IMR-90 (cell line): ENCODE data around the gene CUX1. TPM values are rescaled to one million over a fixed set of nuclear protein-coding genes. Genes with fewer than 3 reads are reported as not detected.

ENCODE experiments used
- ATAC-seq: fragments of 200-7000 bp; cut with Tn5 transposase; 2 replicates; pipeline ENCODE4 v1.9.1; 2020; ENCODE audit warnings: low read depth, mild to moderate bottlenecking, moderate library complexity
- BruUV-seq: library from RNA; stranded (reverse); fragments of 400-500 nt; replicated peaks from 2 replicates; lab custom pipeline; 2021; lab: Mats Ljungman, UMichigan
- CTCF ChIA-PET: fragments of 300-600 bp; formaldehyde crosslinking; extraction: SDS; loops from one replicate; lab custom pipeline; 2021; ENCODE audit warnings: antibody characterized with exemption; lab: Yijun Ruan, JAX
- POLR2A ChIA-PET: fragments of 300-600 bp; sonication (Branson Sonifier 250); formaldehyde crosslinking; loops from one replicate; lab custom pipeline; 2022; ENCODE audit warnings: antibody characterized with exemption; ENCODE audit not compliant: unreplicated experiment; lab: Charles Lee
- DNase-seq: peaks from one replicate; pipeline ENCODE4 v3.0.0; 2013
- H2AFZ ChIP-seq: replicated peaks from 2 replicates; pipeline ENCODE3; 2013; ENCODE audit warnings: low read length, mild to moderate bottlenecking; ENCODE audit not compliant: poor library complexity
- H2AK5ac ChIP-seq: 2 replicates; pipeline ENCODE4 v1.6.1; 2013; ENCODE audit warnings: low read depth, low read length, inconsistent platforms
- H2AK9ac ChIP-seq: replicated peaks from 2 replicates; pipeline ENCODE3; 2013; ENCODE audit warnings: mild to moderate bottlenecking, low read depth, low read length, moderate library complexity; ENCODE audit not compliant: poor library complexity
- H2BK120ac ChIP-seq: 2 replicates; pipeline ENCODE4 v1.6.1; 2013; ENCODE audit warnings: low read depth, low read length, inconsistent platforms
- H2BK15ac ChIP-seq: 3 replicates; pipeline ENCODE4 v1.6.1; 2013; ENCODE audit warnings: low read depth, low read length, inconsistent platforms
- H2BK20ac ChIP-seq: 2 replicates; pipeline ENCODE4 v1.6.1; 2013; ENCODE audit warnings: low read depth, mild to moderate bottlenecking, inconsistent platforms, low read length, moderate library complexity
- H2BK5ac ChIP-seq: 2 replicates; pipeline ENCODE4 v1.6.1; 2013; ENCODE audit warnings: mild to moderate bottlenecking, low read depth, low read length, inconsistent platforms; ENCODE audit not compliant: poor library complexity, severe bottlenecking
- H3K14ac ChIP-seq: replicated peaks from 2 replicates; pipeline ENCODE4 v1.6.1; 2013; ENCODE audit warnings: low read depth, low read length, inconsistent platforms
- H3K18ac ChIP-seq: 2 replicates; pipeline ENCODE4 v1.6.1; 2013; ENCODE audit warnings: low read depth, low read length, control low read depth
- H3K23ac ChIP-seq: 2 replicates; pipeline ENCODE4 v1.6.1; 2013; ENCODE audit warnings: low read depth, low read length, inconsistent platforms
- H3K27ac ChIP-seq: 2 replicates; pipeline ENCODE4 v1.5.1; 2013; ENCODE audit warnings: mild to moderate bottlenecking, control low read depth, low read length; ENCODE audit not compliant: insufficient read depth
- H3K27me3 ChIP-seq: 2 replicates; pipeline ENCODE4 v1.6.1; 2013; ENCODE audit warnings: low read length; ENCODE audit not compliant: control insufficient read depth, insufficient read depth
- H3K36me3 ChIP-seq: 2 replicates; pipeline ENCODE4 v1.6.1; 2013; ENCODE audit warnings: low read length, mixed read lengths; ENCODE audit not compliant: control insufficient read depth, insufficient read depth
- H3K4ac ChIP-seq: 2 replicates; pipeline ENCODE4 v1.6.1; 2013; ENCODE audit warnings: low read depth, low read length, inconsistent platforms
- H3K4me1 ChIP-seq: 2 replicates; pipeline ENCODE4 v1.6.1; 2013; ENCODE audit warnings: low read length, mixed read lengths; ENCODE audit not compliant: control insufficient read depth, insufficient read depth
- H3K4me2 ChIP-seq: 2 replicates; pipeline ENCODE4 v1.6.1; 2013; ENCODE audit warnings: low read depth, mild to moderate bottlenecking, control low read depth, low read length, moderate library complexity
- H3K4me3 ChIP-seq: 2 replicates; pipeline ENCODE4 v1.5.1; 2013; ENCODE audit warnings: low read depth, mild to moderate bottlenecking, control low read depth, low read length, moderate library complexity; ENCODE audit not compliant: insufficient read depth
- H3K56ac ChIP-seq: 2 replicates; pipeline ENCODE4 v1.6.1; 2013; ENCODE audit warnings: low read length, inconsistent platforms; ENCODE audit not compliant: insufficient read depth; ENCODE audit errors: extremely low read depth
- H3K79me1 ChIP-seq, 2 experiments: 2 replicates each; pipeline ENCODE4 v1.6.1; 2013; ENCODE audit warnings: low read length in 2 of 2, inconsistent platforms in 1 of 2, low read depth in 1 of 2
- H3K9ac ChIP-seq: 2 replicates; pipeline ENCODE4 v1.6.1; 2013; ENCODE audit warnings: low read depth, low read length, control low read depth
- H3K9me1 ChIP-seq: 2 replicates; pipeline ENCODE4 v1.6.1; 2013; ENCODE audit warnings: low read length, inconsistent platforms; ENCODE audit not compliant: insufficient read depth
- H3K9me3 ChIP-seq: 2 replicates; pipeline ENCODE4 v1.6.1; 2013; ENCODE audit warnings: low read length; ENCODE audit not compliant: control insufficient read depth, insufficient read depth
- H4K20me1 ChIP-seq: 2 replicates; pipeline ENCODE4 v1.6.1; 2013; ENCODE audit warnings: low read length, inconsistent platforms; ENCODE audit not compliant: insufficient read depth
- H4K5ac ChIP-seq: 2 replicates; pipeline ENCODE4 v1.6.1; 2013; ENCODE audit warnings: mild to moderate bottlenecking, low read depth, low read length, control low read depth
- H4K8ac ChIP-seq, 2 experiments: 2 replicates each; pipeline ENCODE4 v1.6.1; 2013; ENCODE audit warnings: low read depth in 2 of 2, low read length in 2 of 2, control low read depth in 1 of 2, inconsistent platforms in 1 of 2
- H4K91ac ChIP-seq: 2 replicates; pipeline ENCODE4 v1.6.1; 2013; ENCODE audit warnings: low read depth, low read length, inconsistent platforms; ENCODE audit not compliant: insufficient read depth
- BHLHE40 ChIP-seq: fragments of 150-350 bp; IDR thresholded peaks from 2 replicates; pipeline ENCODE4 v1.6.1; 2016; ENCODE audit warnings: mild to moderate bottlenecking, low read depth, low read length
- CEBPB ChIP-seq: IDR thresholded peaks from 2 replicates; pipeline ENCODE4 v1.6.1; 2012; ENCODE audit warnings: low read depth, low read length, improper control_type of control experiment
- CHD1 ChIP-seq: IDR thresholded peaks from 2 replicates; pipeline ENCODE4 v1.6.1; 2012; ENCODE audit warnings: low read depth, low read length, improper control_type of control experiment
- FOS ChIP-seq: fragments of 150-350 bp; IDR thresholded peaks from 2 replicates; pipeline ENCODE4 v1.6.1; 2016; ENCODE audit warnings: low read depth, low read length
- MAFK ChIP-seq: IDR thresholded peaks from 2 replicates; pipeline ENCODE4 v1.6.1; 2012; ENCODE audit warnings: low read depth, low read length, improper control_type of control experiment
- MAZ ChIP-seq: IDR thresholded peaks from 2 replicates; pipeline ENCODE4 v1.6.1; 2012; ENCODE audit warnings: low read depth, mild to moderate bottlenecking, low read length, improper control_type of control experiment, moderate library complexity, borderline replicate concordance
- MXI1 ChIP-seq: IDR thresholded peaks from 2 replicates; pipeline ENCODE4 v1.6.1; 2012; ENCODE audit warnings: low read depth, mild to moderate bottlenecking, low read length, moderate library complexity, borderline replicate concordance
- NFE2L2 ChIP-seq: fragments of 150-350 bp; IDR thresholded peaks from 2 replicates; pipeline ENCODE4 v1.6.1; 2016; ENCODE audit warnings: low read depth, mild to moderate bottlenecking, low read length
- POLR2A ChIP-seq: IDR thresholded peaks from 2 replicates; pipeline ENCODE4 v1.6.1; 2012; ENCODE audit warnings: mild to moderate bottlenecking, low read depth, low read length
- RAD21 ChIP-seq: IDR thresholded peaks from 2 replicates; pipeline ENCODE4 v1.6.1; 2012; ENCODE audit warnings: low read length, improper control_type of control experiment
- RCOR1 ChIP-seq: IDR thresholded peaks from 2 replicates; pipeline ENCODE4 v1.6.1; 2012; ENCODE audit warnings: mild to moderate bottlenecking, low read length, improper control_type of control experiment; ENCODE audit not compliant: insufficient replicate concordance
- RFX5 ChIP-seq: IDR thresholded peaks from 2 replicates; pipeline ENCODE4 v1.8.0; 2012; ENCODE audit warnings: low read depth, mild to moderate bottlenecking, low read length, moderate library complexity
- SMC3 ChIP-seq: fragments of 150-350 bp; IDR thresholded peaks from 2 replicates; pipeline ENCODE4 v1.6.1; 2016; ENCODE audit warnings: low read depth, mild to moderate bottlenecking, antibody characterized with exemption, low read length, moderate library complexity
- USF2 ChIP-seq: fragments of 150-350 bp; IDR thresholded peaks from 2 replicates; pipeline ENCODE4 v1.6.1; 2017; ENCODE audit warnings: mild to moderate bottlenecking, antibody characterized with exemption, low read length, low read depth
- WGBS, 2 experiments: methylation state at CpG; one replicate each; pipeline versions ENCODE4 v1.1.5 to v1.1.7; 2013; ENCODE audit warnings: missing lambda C conversion rate in 2 of 2; ENCODE audit not compliant: insufficient read length in 1 of 2; ENCODE audit errors: extremely low coverage in 2 of 2; 5-methylcytosine and 5-hydroxymethylcytosine counted together
- dilution Hi-C: fragments of 300-500 bp; cut with HindIII; formaldehyde crosslinking; loops from one replicate; pipeline ENCODE4 v1.14.3; 2018; ENCODE audit warnings: low sequenced_read_pairs; ENCODE audit not compliant: unreplicated experiment
- in situ Hi-C: fragments of 300-500 bp; cut with MboI; formaldehyde crosslinking; loops from 3 replicates; pipeline ENCODE4 v1.14.3; 2019; ENCODE audit warnings: low sequenced_read_pairs, inconsistent platforms, mixed read lengths
- intact Hi-C: fragments of 100-400 bp; cut with micrococcal nuclease; formaldehyde crosslinking; loops from 2 replicates; pipeline ENCODE4 v1.10.0; 2022
- polyA plus RNA-seq, 3 experiments: library from polyadenylated mRNA; depleted of rRNA; stranded (reverse); fragments of >200 nt; gene quantifications; 2 replicates each; pipeline ENCODE4 v1.2.3, GENCODE V29; 2012; ENCODE audit warnings: low replicate concordance in 1 of 3
- total RNA-seq: library from RNA; depleted of rRNA; stranded (reverse); fragments of >200 nt; gene quantifications from 2 replicates; pipeline ENCODE4 v1.2.3, GENCODE V29; 2012
- TF ChIP-seq, protein P1 (sequence below): conservative IDR thresholded peaks from 2 replicates; pipeline ENCODE4 v1.5.1; 2012; ENCODE audit warnings: mild to moderate bottlenecking, low read depth, low read length, improper control_type of control experiment
- TF ChIP-seq, protein P2 (sequence below): fragments of 150-350 bp; IDR thresholded peaks from 2 replicates; pipeline ENCODE4 v1.6.1; 2016; ENCODE audit warnings: low read depth, mild to moderate bottlenecking, low read length, moderate library complexity, borderline replicate concordance

Gene CUX1
- total and polyA plus RNA-seq, 2 of the 4 experiments (the other 2 are of a cell fraction): 19.7 to 46.4 TPM

DNA sequence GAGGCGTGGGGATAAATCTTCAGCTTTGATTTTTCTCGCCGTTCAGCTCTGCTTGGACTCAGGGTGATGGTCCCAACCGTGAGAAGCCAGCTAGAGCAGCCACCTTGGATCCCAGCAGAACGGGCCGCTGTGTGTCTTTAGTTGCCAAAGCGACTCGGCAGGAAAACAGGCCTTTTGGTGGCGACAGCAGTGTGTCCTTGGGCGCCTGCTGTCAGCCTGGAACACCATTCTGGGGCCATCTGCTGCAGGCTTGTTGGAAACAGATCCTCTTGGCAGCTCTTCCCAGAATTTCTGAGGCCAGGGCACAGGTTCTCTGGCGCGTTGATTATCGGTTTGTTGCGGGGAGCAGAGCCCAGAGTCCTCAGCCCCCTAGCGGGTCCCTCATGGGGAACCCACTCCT is 97.6 kb downstream of the CUX1 start:
- Histone ChIP-seq H3K4me1 (peaks cover 32% of the 10 kb centered on the region), H2BK5ac (no peak overlapping the region), H3K27ac (no peak overlapping the region), H4K5ac (no peak overlapping the region), H3K4ac (no peak overlapping the region; the same call in 1 of the 2 replicates), H2AFZ (no peak overlapping the region), H2BK15ac (no peak overlapping the region), H2AK9ac (peak overlapping the region; percentile 30), H3K56ac (no peak overlapping the region), H3K36me3 (peaks cover 25% of the 10 kb centered on the region), H3K4me3 (no peak overlapping the region), H4K91ac (no peak overlapping the region), H3K9me3 (no peaks in the 10 kb centered on the region), H3K18ac (no peak overlapping the region), H2BK20ac (no peak overlapping the region), H4K20me1 (peaks cover 4% of the 10 kb centered on the region), H3K79me1 (peaks cover 52 to 88% of the 10 kb centered on the region in 2 experiments; a peak in 3 of 4 replicates), H2AK5ac (0 out of 2 replicates have a peak overlapping the region, but pooled peaks have one; percentile 13), H4K8ac (no peak overlapping the region), H3K4me2 (no peak overlapping the region), H3K23ac (no peak overlapping the region), H3K9ac (no peak overlapping the region), H3K27me3 (no peaks in the 10 kb centered on the region), H2BK120ac (no peak overlapping the region), H3K9me1 (peaks cover 21% of the 10 kb centered on the region), H3K14ac (no peak overlapping the region)
- BruUV-seq: no TSS peak
- dilution Hi-C loops (no loop called here), intact Hi-C loops (loop anchor here (5.0 kb wide), 1 partner anchor 98 kb away; the partner anchor contains the start of gene CUX1), in situ Hi-C loops (no loop called here)
- TF ChIP-seq NFE2L2: no peak
- no peak for TF ChIP-seq BHLHE40
- TF ChIP-seq FOS: no peak
- no peak for TF ChIP-seq CHD1
- TF ChIP-seq SMC3: no peak
- TF ChIP-seq, protein P1, sequence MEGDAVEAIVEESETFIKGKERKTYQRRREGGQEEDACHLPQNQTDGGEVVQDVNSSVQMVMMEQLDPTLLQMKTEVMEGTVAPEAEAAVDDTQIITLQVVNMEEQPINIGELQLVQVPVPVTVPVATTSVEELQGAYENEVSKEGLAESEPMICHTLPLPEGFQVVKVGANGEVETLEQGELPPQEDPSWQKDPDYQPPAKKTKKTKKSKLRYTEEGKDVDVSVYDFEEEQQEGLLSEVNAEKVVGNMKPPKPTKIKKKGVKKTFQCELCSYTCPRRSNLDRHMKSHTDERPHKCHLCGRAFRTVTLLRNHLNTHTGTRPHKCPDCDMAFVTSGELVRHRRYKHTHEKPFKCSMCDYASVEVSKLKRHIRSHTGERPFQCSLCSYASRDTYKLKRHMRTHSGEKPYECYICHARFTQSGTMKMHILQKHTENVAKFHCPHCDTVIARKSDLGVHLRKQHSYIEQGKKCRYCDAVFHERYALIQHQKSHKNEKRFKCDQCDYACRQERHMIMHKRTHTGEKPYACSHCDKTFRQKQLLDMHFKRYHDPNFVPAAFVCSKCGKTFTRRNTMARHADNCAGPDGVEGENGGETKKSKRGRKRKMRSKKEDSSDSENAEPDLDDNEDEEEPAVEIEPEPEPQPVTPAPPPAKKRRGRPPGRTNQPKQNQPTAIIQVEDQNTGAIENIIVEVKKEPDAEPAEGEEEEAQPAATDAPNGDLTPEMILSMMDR: no peak
- no peak for TF ChIP-seq MXI1
- no peak for TF ChIP-seq MAFK
- TF ChIP-seq, protein P2, sequence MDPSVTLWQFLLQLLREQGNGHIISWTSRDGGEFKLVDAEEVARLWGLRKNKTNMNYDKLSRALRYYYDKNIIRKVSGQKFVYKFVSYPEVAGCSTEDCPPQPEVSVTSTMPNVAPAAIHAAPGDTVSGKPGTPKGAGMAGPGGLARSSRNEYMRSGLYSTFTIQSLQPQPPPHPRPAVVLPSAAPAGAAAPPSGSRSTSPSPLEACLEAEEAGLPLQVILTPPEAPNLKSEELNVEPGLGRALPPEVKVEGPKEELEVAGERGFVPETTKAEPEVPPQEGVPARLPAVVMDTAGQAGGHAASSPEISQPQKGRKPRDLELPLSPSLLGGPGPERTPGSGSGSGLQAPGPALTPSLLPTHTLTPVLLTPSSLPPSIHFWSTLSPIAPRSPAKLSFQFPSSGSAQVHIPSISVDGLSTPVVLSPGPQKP: no peak
- no peak for TF ChIP-seq USF2
- TF ChIP-seq POLR2A: no peak
- TF ChIP-seq RAD21: no peak
- no peak for TF ChIP-seq MAZ
- no peak for TF ChIP-seq RFX5
- no peak for TF ChIP-seq CEBPB
- TF ChIP-seq RCOR1: no peak
- DNase-seq (no peak), ATAC-seq (no peak)
- WGBS, 2 experiments: 91% methylated on average over 7 of the region's 15 CpGs; no CpG with 5 or more reads in 1 of the 2 experiments
- CTCF ChIA-PET: interaction anchor here (0.6 kb wide), 1 partner anchor 13 kb away, joined by 3 read pairs; no protein-coding TSS in a partner anchor
- POLR2A ChIA-PET: no interaction called here
